SU-DHL-6 (cell line): ENCODE data around the gene PDCD10.

Experiments
- CTCF ChIP-seq: fragments of 200-600 bp; sonication (generic); IDR thresholded peaks from one replicate; pipeline ENCODE4 v1.5.1; 2017; ENCODE audit warnings: antibody characterized with exemption, mild to moderate bottlenecking, low read length, moderate library complexity; ENCODE audit not compliant: insufficient read depth, poor library complexity, severe bottlenecking
- EZH2phosphoT487 ChIP-seq: fragments of 200-600 bp; sonication (generic), shearing (Covaris generic); conservative IDR thresholded peaks from 2 replicates; pipeline ENCODE4 v1.6.1; 2018; ENCODE audit warnings: mild to moderate bottlenecking, antibody characterized with exemption, low read length, moderate library complexity, mixed read lengths

GRCh38 chr3:167740961-167741587 is 6.4 kb upstream of the PDCD10 start:
- TF ChIP-seq CTCF (peak; percentile 68), EZH2phosphoT487 (no peak)
